Sigmoid colon (tissue), 7 donors: Measurements from ENCODE around the gene SPARC. TPM values are rescaled to one million over a fixed set of nuclear protein-coding genes. Genes with fewer than 3 reads are reported as not detected.

Experiments used
- DNase-seq: peaks from one replicate; pipeline ENCODE4 v3.0.0-alpha.2; 2019
- H3K27ac ChIP-seq, 4 donors: fragments of 200-600 bp; sonication (generic); one replicate each; pipeline ENCODE4 v1.5.1; 2016 to 2019; ENCODE audit warnings: mild to moderate bottlenecking in 1 of 4
- H3K27me3 ChIP-seq, 3 donors: fragments of 200-600 bp; sonication (generic); one replicate each; pipeline ENCODE4 v1.5.1; 2019; ENCODE audit warnings: mild to moderate bottlenecking in 1 of 3
- H3K36me3 ChIP-seq, 4 donors: fragments of 200-600 bp; sonication (generic); one replicate each; pipeline ENCODE4 v1.5.1; 2016 to 2019
- H3K4me1 ChIP-seq, 4 donors: fragments of 200-600 bp; sonication (generic); one replicate each; pipeline ENCODE4 v1.5.1; 2017 to 2019
- H3K4me3 ChIP-seq, 4 donors: fragments of 200-600 bp; sonication (generic); one replicate each; pipeline ENCODE4 v1.5.1; 2017 to 2019; ENCODE audit warnings: mild to moderate bottlenecking in 2 of 4, moderate library complexity in 1 of 4
- H3K9me3 ChIP-seq, 4 donors: fragments of 200-600 bp in 3 of 4; sonication (generic) in 3 of 4; one replicate each; pipeline versions ENCODE4 v1.5.1 to v1.6.1; 2013 to 2019
- CTCF ChIP-seq, 4 experiments: fragments of 450-650 bp in 3 of 4; fragments of 200-600 bp in 1 of 4; IDR thresholded peaks; one replicate each; pipeline ENCODE4 v1.5.1; 2016 to 2019; ENCODE audit warnings: antibody characterized with exemption in 4 of 4, mild to moderate bottlenecking in 3 of 4, moderate library complexity in 2 of 4
- EP300 ChIP-seq, 4 donors: sonication (generic); formaldehyde crosslinking; IDR thresholded peaks; one replicate each; pipeline ENCODE4 v1.6.1; 2017; ENCODE audit warnings: antibody characterized with exemption in 4 of 4
- POLR2A ChIP-seq, 2 donors: fragments of 450-650 bp; IDR thresholded peaks; one replicate each; pipeline ENCODE4 v1.6.1; 2016; ENCODE audit warnings: antibody characterized with exemption in 2 of 2, mild to moderate bottlenecking in 2 of 2, moderate library complexity in 2 of 2
- POLR2AphosphoS5 ChIP-seq, 4 donors: sonication (generic); formaldehyde crosslinking; IDR thresholded peaks; one replicate each; pipeline ENCODE4 v1.6.1; 2017; ENCODE audit warnings: antibody characterized with exemption in 4 of 4
- WGBS, 2 donors: extraction: QIAGEN DNeasy Blood & Tissue Kit; methylation state at CpG; one replicate each; pipeline ENCODE4 v1.1.7; 2013; 5-methylcytosine and 5-hydroxymethylcytosine counted together
- intact Hi-C: fragments of 100-400 bp; cut with DNase I; formaldehyde crosslinking; loops from one replicate; pipeline ENCODE4 v1.15.1; 2023
- polyA plus RNA-seq, 3 donors: library from polyadenylated mRNA; stranded (reverse); fragments of 200-250 nt; gene quantifications; one replicate each; pipeline ENCODE4 v1.2.3, GENCODE V29; 2013
- total RNA-seq, 4 donors: library from RNA; depleted of rRNA; stranded (reverse); fragments of >200 nt; gene quantifications; one replicate each; pipeline ENCODE4 v1.1.0, GENCODE V29; 2016
- donor health status: healthy with polysubstance abuse.
- donor health status: Bipolar disorder and iron deficiency.
- donor health status: healthy.

SPARC gene
- total and polyA plus RNA-seq, 7 donors = 47.6 to 821 (median 272) TPM

- no peaks in the 10 kb centered on the region for H3K36me3 ChIP-seq
- TF ChIP-seq EP300 (IDR thresholded peaks at IDR 0.05) = no peak
- TF ChIP-seq POLR2A (IDR thresholded peaks at IDR 0.05) = no peak
- no peak for TF ChIP-seq POLR2AphosphoS5 (IDR thresholded peaks at IDR 0.05)
- TF ChIP-seq CTCF (IDR thresholded peaks at IDR 0.05) = no peak
- H3K4me1 ChIP-seq = no peaks in the 10 kb centered on the region
- DNase-seq = no peak
- no peak overlapping the region for H3K27ac ChIP-seq
- 67 to 79% methylated on average over 5 of the region's 5 CpGs for WGBS, 2 donors
- no peak overlapping the region for H3K4me3 ChIP-seq
- H3K27me3 ChIP-seq = no peaks in the 10 kb centered on the region
- H3K9me3 ChIP-seq = no peaks in the 10 kb centered on the region
- intact Hi-C loops = no loop called here
Observed at GRCh38 chr5:151637676-151638075, 49.0 kb downstream of the SPARC start.

- Histone ChIP-seq H3K27me3 (no peaks in the 10 kb centered on the region), H3K4me3 (no peak overlapping the region), H3K36me3 (no peaks in the 10 kb centered on the region), H3K4me1 (no peaks in the 10 kb centered on the region), H3K27ac (no peak overlapping the region), H3K9me3 (no peaks in the 10 kb centered on the region)
- WGBS, 2 donors = 23 to 55% methylated on average over 1 of the region's 1 CpG
- no peak for DNase-seq
- intact Hi-C loops = no loop called here
- no peak for TF ChIP-seq CTCF (IDR thresholded peaks at IDR 0.05)
- no peak for TF ChIP-seq EP300 (IDR thresholded peaks at IDR 0.05)
- TF ChIP-seq POLR2A (IDR thresholded peaks at IDR 0.05) = no peak
- TF ChIP-seq POLR2AphosphoS5 (IDR thresholded peaks at IDR 0.05) = no peak
Observed at GRCh38 chr5:151633892-151634291, 52.8 kb downstream of the SPARC start.

- DNase-seq = no peak
- no peaks in the 10 kb centered on the region for H3K27me3 ChIP-seq
- intact Hi-C loops = no loop called here
- no peak overlapping the region for H3K27ac ChIP-seq
- 88 to 89% methylated on average over 8 of the region's 8 CpGs for WGBS, 2 donors
- no peak overlapping the region for H3K4me3 ChIP-seq
- no peaks in the 10 kb centered on the region for H3K4me1 ChIP-seq
- TF ChIP-seq POLR2AphosphoS5 (IDR thresholded peaks at IDR 0.05) = no peak
- no peak for TF ChIP-seq CTCF (IDR thresholded peaks at IDR 0.05)
- no peak for TF ChIP-seq POLR2A (IDR thresholded peaks at IDR 0.05)
- TF ChIP-seq EP300 (IDR thresholded peaks at IDR 0.05) = no peak
- H3K36me3 ChIP-seq = no peaks in the 10 kb centered on the region
- no peaks in the 10 kb centered on the region for H3K9me3 ChIP-seq
Observed at GRCh38 chr5:151632941-151633340, 53.8 kb downstream of the SPARC start.

GRCh38 chr5:151632524-151632923 lies 54.2 kb downstream of the SPARC start:
- intact Hi-C loops = no loop called here
- TF ChIP-seq POLR2A (IDR thresholded peaks at IDR 0.05) (no peak), POLR2AphosphoS5 (IDR thresholded peaks at IDR 0.05) (no peak), CTCF (IDR thresholded peaks at IDR 0.05) (no peak), EP300 (IDR thresholded peaks at IDR 0.05) (no peak)
- WGBS, 2 donors = 85 to 89% methylated on average over 15 of the region's 15 CpGs

GRCh38 chr5:151631941-151632340 lies 54.8 kb downstream of the SPARC start:
- Histone ChIP-seq H3K4me3 (no peak overlapping the region), H3K9me3 (no peaks in the 10 kb centered on the region), H3K4me1 (no peaks in the 10 kb centered on the region), H3K27me3 (no peaks in the 10 kb centered on the region), H3K27ac (no peak overlapping the region), H3K36me3 (no peaks in the 10 kb centered on the region)
- intact Hi-C loops = no loop called here
- no peak for DNase-seq
- TF ChIP-seq POLR2AphosphoS5 (IDR thresholded peaks at IDR 0.05) = no peak
- no peak for TF ChIP-seq EP300 (IDR thresholded peaks at IDR 0.05)
- no peak for TF ChIP-seq POLR2A (IDR thresholded peaks at IDR 0.05)
- TF ChIP-seq CTCF (IDR thresholded peaks at IDR 0.05) = no peak
- WGBS, 2 donors = 91 to 96% methylated on average over 5 of the region's 5 CpGs

More at GRCh38 chr5:151632524-151632923, 54.2 kb downstream of the SPARC start:
- Histone ChIP-seq H3K9me3 (no peaks in the 10 kb centered on the region), H3K4me3 (no peak overlapping the region), H3K27me3 (no peaks in the 10 kb centered on the region), H3K4me1 (no peaks in the 10 kb centered on the region), H3K27ac (no peak overlapping the region), H3K36me3 (no peaks in the 10 kb centered on the region)
- DNase-seq = no peak
